ENCODE measurements around the gene GNLY.
A peak's percentile ranks its signal among the peaks of the same experiment; 100 is the strongest.

Gene GNLY

GRCh38 chr2:85690932-85691331, 3.2 kb upstream of the GNLY start:
- no peak for DNase-seq

DNA sequence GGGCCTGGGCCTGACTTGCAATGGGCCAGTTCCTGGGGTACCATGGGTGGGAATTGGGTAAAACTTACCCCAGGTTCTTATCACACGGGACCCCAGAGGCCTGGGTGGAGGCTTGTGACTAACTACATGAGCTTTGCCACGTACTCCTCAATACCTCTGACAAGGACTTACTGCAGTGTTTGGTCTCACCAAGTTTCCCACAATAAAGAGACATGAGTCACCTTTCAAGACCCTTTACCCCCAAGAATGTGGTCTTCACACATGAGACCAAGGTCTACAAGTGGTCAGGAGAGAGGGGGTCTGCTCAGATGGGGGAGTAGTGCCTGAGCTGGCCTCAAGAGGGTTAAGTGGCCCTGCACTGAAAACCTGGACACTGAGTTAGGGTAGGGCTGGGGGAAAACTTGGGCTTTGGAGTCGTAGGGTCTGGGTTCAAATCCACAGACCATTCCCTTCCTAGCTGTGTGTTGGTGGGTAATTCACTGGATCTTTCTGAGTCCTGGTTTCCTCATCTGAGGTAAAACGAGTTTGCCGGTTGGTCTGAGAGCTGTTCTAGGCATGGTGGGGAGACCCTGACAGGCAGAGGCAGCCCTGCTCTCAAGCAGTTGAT, 2.0 kb upstream of the GNLY start:
- DNase-seq, result no peak

DNA sequence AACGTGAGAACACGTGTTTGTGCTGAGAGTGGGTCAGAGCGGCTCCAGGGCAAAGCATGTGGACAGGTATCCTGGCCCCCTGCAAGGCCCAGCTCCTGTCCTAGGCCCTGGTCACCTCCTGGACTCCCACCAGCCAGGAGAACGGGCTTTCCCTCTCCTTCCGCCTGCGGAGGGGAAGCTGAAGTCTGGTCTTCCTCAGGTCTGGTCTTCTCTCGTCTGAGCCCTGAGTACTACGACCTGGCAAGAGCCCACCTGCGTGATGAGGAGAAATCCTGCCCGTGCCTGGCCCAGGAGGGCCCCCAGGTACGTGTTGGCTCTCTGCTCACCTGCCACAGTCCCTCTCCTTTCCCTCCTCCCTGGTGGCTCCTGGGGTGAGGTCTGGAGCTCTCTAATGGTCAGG, 963 bp downstream of the GNLY start:
- no peak for DNase-seq

DNA sequence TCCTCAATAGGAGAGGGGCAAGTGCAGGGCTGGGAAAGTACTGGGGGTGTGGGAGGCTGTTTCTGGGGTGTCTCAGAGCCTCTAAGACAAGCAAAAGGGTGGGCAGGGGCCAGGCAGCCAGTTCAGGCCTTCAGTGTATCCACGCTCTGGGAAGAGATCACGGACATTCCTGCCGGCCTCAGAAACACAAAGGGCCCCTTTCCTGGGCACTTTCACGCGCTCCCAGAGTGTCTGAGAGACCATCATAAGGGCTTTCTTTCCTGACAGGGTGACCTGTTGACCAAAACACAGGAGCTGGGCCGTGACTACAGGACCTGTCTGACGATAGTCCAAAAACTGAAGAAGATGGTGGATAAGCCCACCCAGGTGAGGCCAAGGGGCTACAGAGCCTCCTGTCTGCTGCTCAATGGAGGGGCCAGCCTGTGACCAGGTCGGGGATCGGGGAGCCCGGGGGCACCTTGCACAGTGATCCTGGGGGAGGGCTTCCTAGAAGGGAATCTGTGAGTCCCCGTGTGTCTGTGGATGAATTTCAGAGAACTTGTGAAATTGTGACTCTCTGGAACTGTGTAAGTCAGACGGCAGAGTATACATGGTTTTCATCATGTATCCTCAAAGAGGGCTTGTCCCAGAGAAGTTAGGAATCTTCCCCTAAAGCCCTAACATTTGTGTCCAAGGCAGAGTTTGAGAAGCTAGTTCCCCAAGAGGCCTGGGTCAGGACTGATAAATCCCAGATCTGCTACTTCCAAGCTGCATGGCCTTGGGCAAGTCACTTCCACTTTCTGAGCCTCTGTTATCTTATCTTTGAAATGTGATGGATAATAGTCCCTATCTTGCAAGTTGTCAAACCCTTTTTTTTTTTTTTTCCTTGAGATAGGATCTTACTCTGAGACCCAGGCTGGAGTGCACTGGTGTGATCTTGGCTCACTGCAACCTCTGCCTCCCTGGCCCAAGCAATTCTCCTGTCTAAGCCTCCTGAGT, 1.8 kb downstream of the GNLY start:
- DNase-seq, result no peak

DNA sequence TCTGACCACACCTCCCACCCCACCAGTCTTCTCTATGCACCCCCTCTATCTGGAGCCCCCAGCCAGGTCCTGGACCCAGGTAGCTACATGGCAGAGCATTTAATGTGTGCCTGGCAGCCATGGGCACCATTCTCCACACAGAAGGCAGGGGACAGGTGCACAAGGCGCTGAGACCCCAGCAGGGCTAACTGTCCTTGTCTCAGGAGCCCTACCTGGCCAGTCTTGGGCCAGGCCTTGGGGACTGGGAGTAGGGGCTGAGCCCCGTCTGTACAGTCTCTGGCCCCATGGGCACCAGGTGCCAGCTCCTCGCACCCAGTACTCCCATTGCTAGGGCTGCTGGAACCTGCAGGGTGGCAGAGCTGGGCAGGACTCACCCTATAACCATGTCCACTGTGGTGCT, 2.9 kb downstream of the GNLY start:
- DNase-seq, result no peak

GRCh38 chr2:85697716-85698115, 3.6 kb downstream of the GNLY start:
- DNase-seq, result no peak

DNA sequence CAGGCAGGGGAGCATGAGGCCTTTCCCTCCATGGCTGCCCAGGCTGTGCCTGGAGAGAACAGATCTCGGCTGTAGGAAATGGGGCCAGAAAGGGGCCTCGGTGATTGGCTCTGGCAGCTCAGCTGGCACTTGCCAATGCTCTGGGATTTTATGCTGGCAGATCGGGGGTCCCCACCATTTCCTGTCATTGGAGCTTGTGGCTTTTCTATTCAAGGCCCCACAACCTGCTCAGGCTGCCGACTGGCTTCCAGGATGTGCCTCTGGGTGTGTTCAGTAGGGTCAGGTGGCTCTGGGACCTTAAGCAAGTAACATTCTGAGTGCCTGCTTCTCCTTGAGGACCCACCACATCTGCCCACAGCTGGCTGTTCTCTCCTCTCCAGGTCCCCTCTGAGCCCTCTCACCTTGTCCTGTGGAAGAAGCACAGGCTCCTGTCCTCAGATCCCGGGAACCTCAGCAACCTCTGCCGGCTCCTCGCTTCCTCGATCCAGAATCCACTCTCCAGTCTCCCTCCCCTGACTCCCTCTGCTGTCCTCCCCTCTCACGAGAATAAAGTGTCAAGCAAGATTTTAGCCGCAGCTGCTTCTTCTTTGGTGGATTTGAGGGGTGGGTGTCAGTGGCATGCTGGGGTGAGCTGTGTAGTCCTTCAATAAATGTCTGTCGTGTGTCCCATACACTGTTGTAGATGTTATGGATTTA, 4.2 kb downstream of the GNLY start:
- no peak for DNase-seq

DNA sequence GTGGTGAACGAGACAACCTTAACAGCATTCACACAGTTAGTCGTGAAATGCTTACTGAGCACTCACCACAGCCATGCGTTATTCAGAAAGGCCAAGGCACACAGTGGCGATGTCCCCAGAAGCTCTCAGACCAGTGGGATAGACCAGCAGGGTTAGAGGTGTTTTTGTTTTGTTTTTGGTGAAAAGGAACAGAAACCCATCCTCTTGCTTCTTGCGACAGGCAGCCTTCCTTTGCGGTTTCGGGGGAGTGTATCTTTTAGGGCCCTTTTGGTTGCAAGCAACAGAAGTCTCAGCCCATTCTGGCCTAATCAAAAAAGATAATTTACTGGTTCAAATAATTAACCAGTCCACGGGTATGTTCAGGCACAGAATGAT, 4.7 kb downstream of the GNLY start:
- DNase-seq, result no peak

- no peak for DNase-seq
Measured at GRCh38 chr2:85699325-85699724, 5.2 kb downstream of the GNLY start.

- no peak for DNase-seq
Measured at GRCh38 chr2:85702172-85702571, 8.0 kb downstream of the GNLY start.

GRCh38 chr2:85702800-85703199, 8.6 kb downstream of the GNLY start:
- no peak for DNase-seq

GRCh38 chr2:85703329-85703728, 9.2 kb downstream of the GNLY start:
- no peak for DNase-seq

DNA sequence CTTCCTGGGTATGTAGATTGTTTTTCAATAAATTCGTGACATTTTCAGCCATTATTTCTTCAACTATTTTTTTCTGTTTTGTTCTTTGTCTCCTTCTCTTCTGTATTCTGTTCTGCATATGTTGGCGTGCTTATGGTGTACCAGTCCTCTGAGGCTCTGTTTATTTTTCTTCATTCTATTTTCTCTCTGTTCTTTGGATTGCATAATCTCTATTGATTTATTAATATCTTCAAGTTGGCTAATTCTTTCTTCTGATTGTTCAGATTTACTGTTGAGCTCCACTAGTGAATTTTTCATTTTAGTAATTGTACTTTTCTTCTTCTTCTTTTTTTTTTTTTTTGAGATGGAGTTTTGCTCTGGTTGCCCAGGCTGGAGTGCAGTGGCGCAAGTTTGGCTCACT, 9.9 kb downstream of the GNLY start:
- no peak for DNase-seq

DNA sequence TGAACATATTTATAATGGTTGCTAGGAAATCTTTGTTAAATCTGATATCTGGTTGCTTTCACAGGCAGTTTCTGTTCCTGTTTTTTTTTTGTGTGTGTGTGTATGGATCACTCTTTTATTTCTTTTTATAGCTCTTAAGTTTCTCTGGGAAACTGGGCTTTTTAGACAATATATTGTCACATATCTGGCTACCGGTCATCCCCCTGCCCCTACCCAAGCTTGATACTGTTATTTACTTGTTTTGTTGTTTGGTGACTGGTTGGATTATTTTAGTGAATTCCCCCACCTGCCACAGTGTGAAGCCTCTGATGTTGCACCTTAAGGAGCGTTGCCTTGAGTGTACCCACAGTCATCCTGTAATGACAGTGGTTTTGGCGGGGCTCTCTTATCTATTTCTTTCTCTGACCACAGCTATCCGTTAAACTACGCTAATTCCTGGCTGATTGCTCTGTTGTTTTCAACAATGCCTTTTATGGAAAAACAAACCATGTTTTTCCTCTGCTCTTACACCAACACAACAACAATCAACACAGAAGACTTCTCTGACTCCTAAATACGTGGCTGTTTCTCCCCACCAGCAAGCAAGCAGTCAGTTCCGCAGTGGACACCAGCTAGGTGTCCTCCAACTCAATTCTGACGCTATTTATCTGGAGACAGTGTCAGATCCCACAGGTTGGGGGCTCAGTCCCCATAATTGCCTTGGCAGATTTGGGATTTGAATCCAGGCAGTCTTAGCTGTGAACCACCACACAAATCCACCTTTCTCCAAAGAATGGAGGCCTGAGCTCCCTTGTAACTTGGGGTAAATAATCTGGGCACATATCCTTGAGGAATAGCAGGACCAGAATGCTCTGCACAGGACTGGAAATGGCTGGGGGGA, 10.9 kb downstream of the GNLY start:
- no peak for DNase-seq

DNA sequence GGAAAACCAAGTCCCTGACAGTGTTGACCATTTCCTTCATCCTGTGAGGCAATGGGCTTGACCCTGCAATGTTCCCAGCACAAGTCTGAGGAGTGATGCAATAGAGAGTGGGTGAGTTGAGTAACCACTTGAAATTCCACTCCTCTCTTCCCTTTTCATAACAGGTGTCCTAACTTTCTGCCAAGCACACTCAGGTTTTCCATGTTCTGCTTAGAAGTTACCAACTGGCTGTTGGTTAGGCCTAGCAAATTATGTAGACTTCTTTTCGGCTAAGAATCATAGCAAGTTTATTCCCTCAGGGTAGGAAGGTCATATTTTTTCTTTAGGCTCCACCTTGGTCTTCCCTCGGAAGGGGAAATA, 11.5 kb downstream of the GNLY start:
- no peak for DNase-seq

- DNase-seq, result no peak
Measured at GRCh38 chr2:85706063-85706462, 11.9 kb downstream of the GNLY start.

GRCh38 chr2:85706599-85707296, 12.6 kb downstream of the GNLY start:
- DNase-seq, result no peak

GRCh38 chr2:85707304-85707703, 13.1 kb downstream of the GNLY start:
- peak; percentile 25 for DNase-seq

GRCh38 chr2:85708641-85709040, 14.5 kb downstream of the GNLY start:
- no peak for DNase-seq

DNA sequence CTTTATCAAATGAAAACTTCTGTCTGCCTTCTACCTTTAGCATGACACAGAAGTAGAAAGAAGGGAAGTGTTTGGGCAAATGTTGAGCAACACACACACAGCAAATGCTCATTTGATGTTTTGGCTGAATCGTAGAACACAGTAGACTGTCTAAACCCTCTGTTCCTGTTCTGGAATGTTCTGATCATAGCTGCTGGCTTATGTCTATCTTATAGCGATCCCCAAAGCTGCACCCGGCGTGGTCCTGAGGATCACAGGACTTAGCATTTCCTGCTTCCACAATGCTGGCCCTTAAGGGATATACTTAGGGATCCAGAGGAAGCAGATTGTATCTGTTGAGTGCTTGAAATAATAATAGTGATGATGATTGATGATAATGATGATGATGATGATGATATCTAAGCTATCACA, 15.2 kb downstream of the GNLY start:
- no peak for DNase-seq

DNA sequence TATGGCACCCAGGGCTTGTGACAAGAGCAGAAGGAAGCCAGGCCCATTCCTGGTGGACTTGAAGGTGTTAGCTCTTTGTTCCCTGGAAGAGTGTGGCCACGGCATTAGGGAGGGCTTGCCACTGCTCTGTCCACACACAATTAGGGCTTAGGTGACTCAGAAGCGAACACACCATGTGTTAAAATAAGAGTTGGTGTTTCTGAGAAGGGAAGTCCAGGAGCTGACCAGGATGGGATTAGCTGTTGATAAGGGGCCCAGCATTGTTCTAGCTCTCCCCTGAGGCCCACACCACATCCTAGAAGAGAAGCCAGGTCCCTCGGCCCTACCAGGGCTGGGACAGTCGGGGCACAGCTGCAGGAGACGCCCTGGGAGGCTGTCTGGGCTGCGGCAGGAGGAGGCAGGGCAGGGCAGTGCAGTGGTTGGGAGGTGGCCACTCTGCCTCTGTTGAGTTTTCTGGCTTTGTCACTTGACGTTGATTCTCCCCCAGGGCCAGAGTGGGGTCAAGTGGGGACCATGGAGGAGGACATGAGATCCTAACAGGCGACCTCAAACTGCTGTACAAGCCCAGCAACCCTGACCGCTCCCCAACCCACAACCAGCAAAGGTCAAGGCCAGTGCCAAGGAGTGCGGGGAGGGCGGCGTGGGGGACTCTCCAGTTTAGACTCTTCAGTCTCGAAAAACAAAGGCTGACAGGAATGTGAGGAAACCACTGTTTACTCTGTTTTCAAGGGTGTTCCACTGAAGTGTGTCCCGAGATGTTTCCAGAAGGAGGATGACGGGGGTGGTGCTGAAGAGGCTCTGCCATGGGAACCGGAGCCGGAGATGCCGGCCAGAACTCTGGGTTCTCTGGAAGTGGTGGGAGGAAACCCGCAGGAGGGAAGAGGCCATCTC, 16.8 kb downstream of the GNLY start:
- no peak for DNase-seq

All from T-helper 9 cell (primary cell).